ENCODE measurements around the gene TMEM17.

TMEM17 gene

GRCh38 chr2:62452701-62453454 is 53.1 kb downstream of the TMEM17 start:
- DNase-seq: no peak

GRCh38 chr2:62450716-62451191 is 55.2 kb downstream of the TMEM17 start:
- no peak for DNase-seq

Data from NCI-H526 (cell line).